Measurements from ENCODE around the gene CDO1. TPM values are rescaled to one million over a fixed set of nuclear protein-coding genes. Genes with fewer than 3 reads are reported as not detected.
A peak's percentile ranks its signal among the peaks of the same experiment; 100 is the strongest.

CDO1 gene
- total and polyA plus RNA-seq, 2 donors: 1.6 to 1.7 TPM

DNA sequence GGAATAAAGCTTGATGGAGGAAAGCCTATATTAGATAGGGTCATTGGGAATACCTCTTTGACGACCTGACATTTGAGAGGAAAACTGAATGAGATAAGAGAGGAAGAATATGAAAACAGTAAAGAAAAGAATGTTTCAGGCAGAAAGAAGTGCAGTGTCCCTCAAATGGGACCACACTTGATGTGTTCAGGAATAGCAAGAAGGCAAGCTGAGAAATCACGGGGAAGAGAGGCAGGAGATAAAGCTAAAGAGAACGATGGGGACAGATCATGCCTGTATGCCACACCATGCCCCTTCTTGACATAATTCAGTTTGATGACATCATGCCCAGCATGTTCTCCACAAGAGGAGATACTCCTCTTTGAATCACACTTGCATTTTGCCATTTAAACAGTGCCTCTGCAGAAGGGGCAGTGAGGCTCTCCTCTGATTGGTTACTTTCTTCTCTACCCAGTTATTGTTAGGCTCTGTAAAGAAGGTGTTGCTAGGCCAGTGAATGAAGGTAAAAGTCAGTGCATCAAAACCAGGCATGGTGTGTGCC is 32.9 kb upstream of the CDO1 start:
- no peak overlapping the region for H3K27ac ChIP-seq (ENCODE audit: low read depth in 1 of 2, low read length in 1 of 2)
- H3K27me3 ChIP-seq (ENCODE audit: control insufficient read depth in 2 of 2, insufficient read depth in 1 of 2, low read length in 1 of 2): no peaks in the 10 kb centered on the region
- no peaks in the 10 kb centered on the region for H3K4me1 ChIP-seq (ENCODE audit: control insufficient read depth in 2 of 2, insufficient read depth in 2 of 2, low read length in 2 of 2)
- no peak overlapping the region for H3K4me3 ChIP-seq (ENCODE audit: low read length in 2 of 2)
- 97% methylated on average over 3 of the region's 3 CpGs for WGBS
- no peaks in the 10 kb centered on the region for H3K9me3 ChIP-seq (ENCODE audit: control insufficient read depth in 2 of 2, insufficient read depth in 1 of 2, low read length in 1 of 2)
- DNase-seq (ENCODE audit: low read depth in 6 of 9, low spot score in 9 of 9): no peak
- no peaks in the 10 kb centered on the region for H3K36me3 ChIP-seq (ENCODE audit: control insufficient read depth in 2 of 2, insufficient read depth in 2 of 2, low read length in 1 of 2)

DNA sequence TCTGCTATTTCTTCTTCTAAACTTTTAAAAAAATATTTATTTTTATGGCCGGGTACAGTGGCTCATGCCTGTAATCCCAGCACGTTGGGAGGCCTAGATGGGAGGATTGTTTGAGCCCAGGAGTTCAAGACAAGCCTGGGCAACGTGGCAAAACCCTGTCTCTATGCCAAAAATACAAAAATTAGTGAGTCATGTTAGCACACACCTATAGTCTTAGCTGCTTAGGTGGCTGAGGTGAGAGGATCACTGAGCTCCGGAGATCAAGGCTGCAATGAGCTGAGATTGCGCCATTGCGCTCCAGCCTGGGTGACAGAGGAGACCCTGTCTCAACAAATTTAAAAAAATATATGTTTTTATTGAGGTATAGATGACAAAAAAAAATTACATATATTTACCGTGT is 30.8 kb upstream of the CDO1 start:
- Histone ChIP-seq H3K9me3 (ENCODE audit: control insufficient read depth in 2 of 2, insufficient read depth in 1 of 2, low read length in 1 of 2) (no peaks in the 10 kb centered on the region), H3K4me1 (ENCODE audit: control insufficient read depth in 2 of 2, insufficient read depth in 2 of 2, low read length in 2 of 2) (no peaks in the 10 kb centered on the region), H3K4me3 (ENCODE audit: low read length in 2 of 2) (no peak overlapping the region), H3K27ac (ENCODE audit: low read depth in 1 of 2, low read length in 1 of 2) (no peak overlapping the region), H3K27me3 (ENCODE audit: control insufficient read depth in 2 of 2, insufficient read depth in 1 of 2, low read length in 1 of 2) (no peaks in the 10 kb centered on the region), H3K36me3 (ENCODE audit: control insufficient read depth in 2 of 2, insufficient read depth in 2 of 2, low read length in 1 of 2) (no peaks in the 10 kb centered on the region)
- no peak for DNase-seq (ENCODE audit: low read depth in 6 of 9, low spot score in 9 of 9)
- WGBS: 94% methylated on average over 7 of the region's 7 CpGs

DNA sequence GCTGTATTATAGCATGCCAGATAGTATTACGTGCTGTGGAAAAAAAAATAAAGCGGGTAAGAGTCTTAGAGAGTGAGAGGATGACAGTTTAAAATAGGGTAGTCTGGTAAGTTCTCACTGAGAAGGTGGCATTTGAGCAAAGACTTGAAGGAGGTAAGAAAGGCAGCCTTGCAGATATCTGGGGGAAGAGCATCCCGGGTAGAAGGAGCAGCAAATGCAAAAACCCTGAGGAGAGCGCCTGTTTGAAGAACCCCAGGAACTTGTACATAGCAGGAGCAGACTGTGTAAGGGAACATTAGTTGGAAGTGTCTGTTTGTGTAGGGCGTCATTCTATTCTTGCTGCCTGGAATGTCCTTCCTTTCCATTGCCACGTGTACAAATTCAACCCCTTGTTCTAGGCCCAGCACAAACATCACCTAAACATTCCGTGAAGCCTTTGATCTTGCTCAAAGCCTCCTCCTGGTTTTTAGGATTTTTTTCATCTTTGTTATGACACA is 27.9 kb upstream of the CDO1 start:
- Histone ChIP-seq H3K4me1 (ENCODE audit: control insufficient read depth in 2 of 2, insufficient read depth in 2 of 2, low read length in 2 of 2) (peaks cover 5 to 9% of the 10 kb centered on the region in 2 donors), H3K27me3 (ENCODE audit: control insufficient read depth in 2 of 2, insufficient read depth in 1 of 2, low read length in 1 of 2) (no peaks in the 10 kb centered on the region), H3K27ac (ENCODE audit: low read depth in 1 of 2, low read length in 1 of 2) (no peak overlapping the region), H3K4me3 (ENCODE audit: low read length in 2 of 2) (no peak overlapping the region), H3K9me3 (ENCODE audit: control insufficient read depth in 2 of 2, insufficient read depth in 1 of 2, low read length in 1 of 2) (no peaks in the 10 kb centered on the region), H3K36me3 (ENCODE audit: control insufficient read depth in 2 of 2, insufficient read depth in 2 of 2, low read length in 1 of 2) (no peaks in the 10 kb centered on the region)
- no peak for DNase-seq (ENCODE audit: low read depth in 6 of 9, low spot score in 9 of 9)
- 96% methylated on average over 7 of the region's 7 CpGs for WGBS

DNA sequence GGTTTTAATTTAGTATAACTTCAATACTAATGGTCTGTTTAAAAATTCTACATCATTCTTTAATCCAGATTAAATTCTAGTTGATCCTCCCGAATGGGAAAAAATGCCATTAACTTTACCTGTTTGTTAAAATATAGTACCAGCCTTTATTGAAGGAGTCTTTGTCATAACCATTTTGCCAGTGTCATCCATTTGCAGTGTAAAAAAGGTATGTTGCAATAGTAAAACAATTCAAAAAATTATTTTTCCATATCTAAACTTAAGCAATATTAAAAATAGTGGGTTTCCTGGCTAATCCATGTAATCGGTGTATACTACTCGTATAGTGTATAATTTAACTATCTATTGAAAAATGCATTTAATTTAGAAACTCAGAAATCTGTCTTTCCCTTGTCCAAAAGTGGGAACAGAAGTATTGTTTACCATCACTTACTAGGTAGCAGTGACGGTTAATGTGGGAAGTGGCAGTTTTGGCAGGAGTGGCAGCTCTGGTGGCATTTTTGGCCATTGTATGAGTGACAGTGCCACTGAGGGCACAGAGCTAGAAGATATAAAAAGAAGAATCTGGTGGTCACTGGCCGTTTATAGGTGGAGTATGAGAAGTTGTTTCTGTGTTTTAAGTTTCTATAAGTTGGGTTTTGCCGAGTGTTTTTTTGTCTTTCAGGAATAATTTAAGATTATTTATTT is 27.1 kb upstream of the CDO1 start:
- DNase-seq (ENCODE audit: low read depth in 6 of 9, low spot score in 9 of 9): no peak
- H3K9me3 ChIP-seq (ENCODE audit: control insufficient read depth in 2 of 2, insufficient read depth in 1 of 2, low read length in 1 of 2): no peaks in the 10 kb centered on the region
- no peak overlapping the region for H3K4me3 ChIP-seq (ENCODE audit: low read length in 2 of 2)
- H3K4me1 ChIP-seq (ENCODE audit: control insufficient read depth in 2 of 2, insufficient read depth in 2 of 2, low read length in 2 of 2): peaks cover 9 to 12% of the 10 kb centered on the region in 2 donors
- no peaks in the 10 kb centered on the region for H3K27me3 ChIP-seq (ENCODE audit: control insufficient read depth in 2 of 2, insufficient read depth in 1 of 2, low read length in 1 of 2)
- no peak overlapping the region for H3K27ac ChIP-seq (ENCODE audit: low read depth in 1 of 2, low read length in 1 of 2)
- H3K36me3 ChIP-seq (ENCODE audit: control insufficient read depth in 2 of 2, insufficient read depth in 2 of 2, low read length in 1 of 2): no peaks in the 10 kb centered on the region
- WGBS: 95% methylated on average over 6 of the region's 6 CpGs

DNA sequence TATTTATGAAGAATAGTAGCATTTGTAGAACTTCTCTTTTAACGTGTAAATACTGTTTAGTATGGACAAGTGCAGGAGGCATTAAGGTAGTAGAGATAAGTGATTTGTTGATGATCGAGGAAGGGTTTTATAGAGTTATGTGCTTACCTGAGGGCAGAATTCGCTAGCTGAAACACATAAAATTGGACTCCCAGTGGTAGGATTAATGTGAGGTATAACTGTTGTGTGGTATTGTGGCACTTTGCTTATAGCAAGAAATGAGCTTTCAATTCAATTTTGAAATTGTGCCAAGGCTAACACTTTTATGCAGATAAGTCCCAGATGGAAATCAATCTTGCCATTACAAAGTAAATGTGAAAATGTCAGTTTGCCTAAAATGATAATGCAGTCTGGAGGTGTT is 26.5 kb upstream of the CDO1 start:
- 26% methylated on average over 3 of the region's 3 CpGs for WGBS
- no peaks in the 10 kb centered on the region for H3K9me3 ChIP-seq (ENCODE audit: control insufficient read depth in 2 of 2, insufficient read depth in 1 of 2, low read length in 1 of 2)
- H3K4me1 ChIP-seq (ENCODE audit: control insufficient read depth in 2 of 2, insufficient read depth in 2 of 2, low read length in 2 of 2): peaks cover 10 to 13% of the 10 kb centered on the region in 2 donors
- H3K27me3 ChIP-seq (ENCODE audit: control insufficient read depth in 2 of 2, insufficient read depth in 1 of 2, low read length in 1 of 2): no peaks in the 10 kb centered on the region
- peaks cover 0 to 2% of the 10 kb centered on the region in 2 donors for H3K36me3 ChIP-seq (ENCODE audit: control insufficient read depth in 2 of 2, insufficient read depth in 2 of 2, low read length in 1 of 2)
- H3K4me3 ChIP-seq (ENCODE audit: low read length in 2 of 2): peak overlapping the region; percentile 84 to 91
- no peak overlapping the region for H3K27ac ChIP-seq (ENCODE audit: low read depth in 1 of 2, low read length in 1 of 2)
- DNase-seq (ENCODE audit: low read depth in 6 of 9, low spot score in 9 of 9): peak in 1 of 9 donors; percentile 21

DNA sequence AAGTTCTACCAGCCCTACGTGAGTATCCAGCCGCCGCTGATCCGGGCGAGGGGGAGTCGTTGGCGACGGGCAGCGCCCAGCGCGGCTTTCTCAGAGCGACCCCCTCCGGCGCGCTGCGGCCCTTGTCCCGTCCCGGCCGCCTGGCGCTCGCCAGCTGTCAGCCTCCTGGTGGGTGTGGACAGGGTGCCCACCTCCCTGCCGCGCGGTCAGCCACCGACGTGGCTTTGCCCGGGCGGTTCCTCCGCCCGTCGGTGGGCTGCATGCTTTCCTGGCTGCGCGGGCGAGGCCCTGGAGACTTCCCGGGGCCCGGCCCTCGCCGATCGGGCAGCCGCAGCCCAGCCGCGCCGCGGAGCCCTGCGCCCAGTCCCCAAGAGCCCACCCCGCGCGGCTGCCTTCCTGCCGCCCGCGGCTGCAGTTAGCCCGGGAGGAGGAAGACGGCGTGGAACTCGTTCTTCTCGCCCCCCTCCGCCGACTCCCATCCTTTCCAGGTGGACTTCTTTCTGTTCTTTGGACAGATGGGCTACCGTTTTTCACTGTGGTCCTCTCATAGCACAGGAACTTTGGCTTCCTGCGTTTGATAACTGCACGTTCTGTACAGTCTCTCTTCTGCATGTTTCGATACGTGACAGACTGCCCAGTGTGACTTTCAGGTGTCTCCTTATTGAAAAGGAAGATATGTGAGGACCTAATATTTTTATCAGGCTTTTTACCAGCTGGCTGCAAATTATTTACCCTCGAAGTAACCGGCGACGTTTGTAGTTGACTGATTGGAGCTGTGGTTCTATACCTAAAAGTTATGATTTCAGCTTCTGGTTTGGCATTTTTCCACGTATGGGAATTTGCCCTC is 25.9 kb upstream of the CDO1 start:
- H3K36me3 ChIP-seq (ENCODE audit: control insufficient read depth in 2 of 2, insufficient read depth in 2 of 2, low read length in 1 of 2): peaks cover 0 to 4% of the 10 kb centered on the region in 2 donors
- under 1% methylated on average over 68 of the region's 68 CpGs for WGBS
- peak overlapping the region; percentile 84 to 91 for H3K4me3 ChIP-seq (ENCODE audit: low read length in 2 of 2)
- H3K4me1 ChIP-seq (ENCODE audit: control insufficient read depth in 2 of 2, insufficient read depth in 2 of 2, low read length in 2 of 2): peaks cover 10 to 13% of the 10 kb centered on the region in 2 donors
- peak in 4 of 9 donors; percentile 9 to 55 (median 24) for DNase-seq (ENCODE audit: low read depth in 6 of 9, low spot score in 9 of 9)
- no peaks in the 10 kb centered on the region for H3K9me3 ChIP-seq (ENCODE audit: control insufficient read depth in 2 of 2, insufficient read depth in 1 of 2, low read length in 1 of 2)
- H3K27ac ChIP-seq (ENCODE audit: low read depth in 1 of 2, low read length in 1 of 2): peak overlapping the region; percentile 81 to 93
- H3K27me3 ChIP-seq (ENCODE audit: control insufficient read depth in 2 of 2, insufficient read depth in 1 of 2, low read length in 1 of 2): no peaks in the 10 kb centered on the region

DNA sequence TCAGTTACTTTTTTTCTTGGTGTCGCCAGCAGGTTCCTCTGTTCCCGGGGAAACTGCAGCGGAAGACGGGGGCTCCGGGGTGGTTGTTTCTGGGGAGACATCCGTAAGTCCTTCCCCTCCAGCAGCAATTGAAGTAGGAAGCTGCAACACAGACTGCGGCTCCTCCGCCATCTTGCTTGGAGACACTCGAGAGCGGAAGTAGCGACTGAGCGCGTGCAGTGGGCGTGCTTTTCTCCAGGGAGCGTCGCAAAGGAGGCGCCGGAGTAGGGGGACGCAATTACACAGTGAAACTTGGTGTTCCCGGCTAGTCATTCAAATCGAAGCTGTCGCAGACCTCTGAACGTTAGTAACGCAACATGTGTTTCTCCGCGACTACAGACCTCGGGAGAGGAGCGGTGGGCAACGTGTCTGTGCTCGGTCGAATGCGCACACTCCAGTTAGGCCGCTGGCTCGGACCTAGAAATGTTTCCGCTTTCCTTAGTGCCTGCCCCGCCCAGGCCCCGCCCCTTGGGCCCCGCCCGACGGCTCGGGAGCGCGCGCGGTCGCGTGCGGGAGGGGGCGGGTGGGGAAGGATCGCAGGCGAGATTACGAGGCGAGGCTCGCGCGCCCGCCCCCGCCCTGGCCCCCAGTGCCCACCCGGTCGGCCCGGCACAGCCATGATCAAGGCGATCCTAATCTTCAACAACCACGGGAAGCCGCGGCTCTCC is 25.1 kb upstream of the CDO1 start, which contains the start of the genes AP3S1 and ATG12:
TSS of gene AP3S1 (plus strand) at position 554 of the 707 bp plus-strand sequence. CDS start at position 657, 103 bp downstream.
TSS of gene ATG12 (minus strand) at position 184 of the 707 bp plus-strand sequence. CDS start at position 171, 13 bp downstream.
- H3K9me3 ChIP-seq (ENCODE audit: control insufficient read depth in 2 of 2, insufficient read depth in 1 of 2, low read length in 1 of 2): no peaks in the 10 kb centered on the region

DNA sequence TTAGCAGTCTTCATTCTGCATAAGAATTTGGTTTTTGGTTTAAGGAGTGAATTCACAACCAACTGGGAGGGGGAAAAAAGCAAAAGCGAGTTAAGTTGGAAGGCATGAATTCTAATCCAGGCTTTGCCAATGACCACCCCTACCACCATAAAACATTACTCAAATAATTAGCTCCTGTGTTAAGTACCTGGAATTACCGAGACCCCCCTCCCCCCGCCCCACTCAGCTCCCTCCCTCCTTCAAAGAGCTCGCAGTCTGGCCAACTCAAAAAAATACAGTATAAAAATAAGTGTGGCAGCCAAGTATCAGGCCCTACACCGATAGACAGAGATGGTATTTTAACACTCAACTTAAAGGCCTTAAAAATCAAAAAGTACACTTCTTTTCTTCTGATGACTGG is 24.4 kb upstream of the CDO1 start:
- 2% methylated on average over 5 of the region's 5 CpGs for WGBS
- H3K27me3 ChIP-seq (ENCODE audit: control insufficient read depth in 2 of 2, insufficient read depth in 1 of 2, low read length in 1 of 2): no peaks in the 10 kb centered on the region
- H3K4me1 ChIP-seq (ENCODE audit: control insufficient read depth in 2 of 2, insufficient read depth in 2 of 2, low read length in 2 of 2): peaks cover 10 to 13% of the 10 kb centered on the region in 2 donors
- no peaks in the 10 kb centered on the region for H3K9me3 ChIP-seq (ENCODE audit: control insufficient read depth in 2 of 2, insufficient read depth in 1 of 2, low read length in 1 of 2)
- no peak for DNase-seq (ENCODE audit: low read depth in 6 of 9, low spot score in 9 of 9)
- H3K4me3 ChIP-seq (ENCODE audit: low read length in 2 of 2): peak overlapping the region; percentile 84 to 91
- peaks cover 0 to 16% of the 10 kb centered on the region in 2 donors for H3K36me3 ChIP-seq (ENCODE audit: control insufficient read depth in 2 of 2, insufficient read depth in 2 of 2, low read length in 1 of 2)
- peak overlapping the region; percentile 89 to 93 for H3K27ac ChIP-seq (ENCODE audit: low read depth in 1 of 2, low read length in 1 of 2)

More for the DNA sequence above, 25.1 kb upstream of the CDO1 start, which contains the start of the genes AP3S1 and ATG12:
- Histone ChIP-seq H3K27ac (ENCODE audit: low read depth in 1 of 2, low read length in 1 of 2) (peak within 1 kb of the TSS; percentile 89 to 93), H3K27me3 (ENCODE audit: control insufficient read depth in 2 of 2, insufficient read depth in 1 of 2, low read length in 1 of 2) (no peaks in the 10 kb centered on the region), H3K4me1 (ENCODE audit: control insufficient read depth in 2 of 2, insufficient read depth in 2 of 2, low read length in 2 of 2) (peaks cover 10 to 13% of the 10 kb centered on the region in 2 donors), H3K36me3 (ENCODE audit: control insufficient read depth in 2 of 2, insufficient read depth in 2 of 2, low read length in 1 of 2) (peaks cover 0 to 12% of the 10 kb centered on the region in 2 donors), H3K4me3 (ENCODE audit: low read length in 2 of 2) (peak within 1 kb of the TSS; percentile 84 to 91)
- peak; percentile 92 to 98 (median 94) for DNase-seq (ENCODE audit: low read depth in 6 of 9, low spot score in 9 of 9)
- 9% methylated on average over 65 of the region's 65 CpGs for WGBS
